ENCODE data around the gene PMS1. TPM values are rescaled to one million over a fixed set of nuclear protein-coding genes. Genes with fewer than 3 reads are reported as not detected.

Gene PMS1
- total and polyA plus RNA-seq, 9 of the 15 experiments (the other 6 are each of a cell fraction or from before 2014, with no cell fraction given): 14.5 to 29.8 (median 24.7) TPM

- H4K20me1 ChIP-seq (replicated peaks; ENCODE audit: control insufficient read depth, insufficient read depth, low read length): no peaks in the 10 kb centered on the region
- DNase-seq (ENCODE audit: extremely low read depth in 1 of 4, low spot score in 3 of 4): no peak
- H2AFZ ChIP-seq (ENCODE audit: low read depth, low read length): no peak overlapping the region
- CTCF ChIA-PET (ENCODE audit: low intra/inter-chr PET ratio): no interaction called here
- H3K27ac ChIP-seq (ENCODE audit: extremely low read depth, low read depth, low read length): no peak overlapping the region
- in situ Hi-C loops (cut with MboI): no loop called here
- peaks cover 4 to 10% of the 10 kb centered on the region in 2 experiments; a peak in 3 of 5 replicates for H3K4me1 ChIP-seq (replicated peaks in 1 of 2; ENCODE audit: control insufficient read depth in 2 of 2, insufficient read depth in 2 of 2, low read length in 2 of 2)
- H3K9me3 ChIP-seq (replicated peaks; ENCODE audit: control insufficient read depth, insufficient read depth, low read depth, low read length): no peaks in the 10 kb centered on the region
- POLR2A ChIA-PET: interaction anchor here (0.6 kb wide), 1 partner anchor 22 kb away, joined by 3 read pairs; no protein-coding TSS in a partner anchor
- no peak overlapping the region for H3K4me3 ChIP-seq
- no peaks in the 10 kb centered on the region for H3K9me1 ChIP-seq (ENCODE audit: control insufficient read depth, insufficient read depth, low read length)
- peaks cover 26% of the 10 kb centered on the region; the same call in 1 of the 3 replicates for H3K36me3 ChIP-seq (ENCODE audit: control insufficient read depth, insufficient read depth, low read length)
- H3K79me2 ChIP-seq (ENCODE audit: control insufficient read depth, insufficient read depth, low read length): no peaks in the 10 kb centered on the region
- no TSS peak for BruUV-seq (replicated peaks)
- FAIRE-seq: no peak
- WGBS (ENCODE audit: insufficient coverage, low coverage, missing lambda C conversion rate): 80% methylated on average over 2 of the region's 2 CpGs
- ATAC-seq: no peak
- no peak overlapping the region for H3K4me2 ChIP-seq (ENCODE audit: insufficient read depth, low read length)
- H3K27me3 ChIP-seq (ENCODE audit: control insufficient read depth in 2 of 2, insufficient read depth in 2 of 2, low read length in 2 of 2): no peaks in the 10 kb centered on the region
- intact Hi-C loops (cut with micrococcal nuclease): no loop called here
- H3K9ac ChIP-seq (ENCODE audit: insufficient read depth in 1 of 2, low read depth in 2 of 2, low read length in 2 of 2): no peak overlapping the region
- TF ChIP-seq, protein P1, sequence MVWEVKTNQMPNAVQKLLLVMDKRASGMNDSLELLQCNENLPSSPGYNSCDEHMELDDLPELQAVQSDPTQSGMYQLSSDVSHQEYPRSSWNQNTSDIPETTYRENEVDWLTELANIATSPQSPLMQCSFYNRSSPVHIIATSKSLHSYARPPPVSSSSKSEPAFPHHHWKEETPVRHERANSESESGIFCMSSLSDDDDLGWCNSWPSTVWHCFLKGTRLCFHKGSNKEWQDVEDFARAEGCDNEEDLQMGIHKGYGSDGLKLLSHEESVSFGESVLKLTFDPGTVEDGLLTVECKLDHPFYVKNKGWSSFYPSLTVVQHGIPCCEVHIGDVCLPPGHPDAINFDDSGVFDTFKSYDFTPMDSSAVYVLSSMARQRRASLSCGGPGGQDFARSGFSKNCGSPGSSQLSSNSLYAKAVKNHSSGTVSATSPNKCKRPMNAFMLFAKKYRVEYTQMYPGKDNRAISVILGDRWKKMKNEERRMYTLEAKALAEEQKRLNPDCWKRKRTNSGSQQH (CRISPR knock-in tag; IDR thresholded peaks at IDR 0.05): no peak
- TF ChIP-seq XRCC4 (IDR thresholded peaks at IDR 0.05; ENCODE audit: extremely low read depth, insufficient read depth, insufficient read length) (no peak), ZNF165 (CRISPR knock-in tag; IDR thresholded peaks at IDR 0.05; ENCODE audit: borderline replicate concordance) (no peak), NFYB (IDR thresholded peaks at IDR 0.05; ENCODE audit: extremely low read depth, insufficient read length) (no peak), SP2 (IDR thresholded peaks at IDR 0.05; ENCODE audit: extremely low read depth, low read depth, low read length, poor library complexity, severe bottlenecking) (no peak), ZNF274 (IDR thresholded peaks at IDR 0.05; ENCODE audit: borderline replicate concordance, low read depth, low read length) (no peak), NKRF (IDR thresholded peaks at IDR 0.05; ENCODE audit: borderline replicate concordance) (no peak), ZNF609 (CRISPR knock-in tag; IDR thresholded peaks at IDR 0.05; ENCODE audit: borderline replicate concordance) (no peak), CREB1 (IDR thresholded peaks at IDR 0.05) (no peak), CREB1 (CRISPR knock-in tag; IDR thresholded peaks at IDR 0.05) (no peak)
Measured at GRCh38 chr2:189876271-189876670, 92.0 kb downstream of the PMS1 start.
